HL-60 (cell line): ENCODE data around the gene GMPR.

Experiments used
- DNase-seq, 2 experiments: peaks; one replicate each; pipeline ENCODE4 v3.0.0-alpha.2; 2010 to 2020; ENCODE audit warnings: low read depth in 1 of 2, low spot score in 1 of 2
- H3K27ac ChIP-seq: fragments of 250-450 bp; sonication (Bioruptor Pico); replicated peaks from 2 replicates; pipeline ENCODE4 v1.5.1; 2020; ENCODE audit warnings: mild to moderate bottlenecking, moderate library complexity
- H3K27me3 ChIP-seq: fragments of 250-450 bp; sonication (Bioruptor Pico); 2 replicates; pipeline ENCODE4 v1.5.1; 2021; ENCODE audit warnings: mild to moderate bottlenecking, moderate library complexity; ENCODE audit not compliant: insufficient read depth, poor library complexity, severe bottlenecking
- H3K4me3 ChIP-seq: replicated peaks from 2 replicates; pipeline ENCODE4 v1.5.1; 2011; ENCODE audit warnings: mild to moderate bottlenecking, control low read depth, low read length; ENCODE audit not compliant: insufficient read depth
- GABPA ChIP-seq: IDR thresholded peaks from 2 replicates; pipeline ENCODE4 v1.6.1; 2012; ENCODE audit warnings: low read depth
- POLR2AphosphoS5 ChIP-seq: IDR thresholded peaks from 2 replicates; pipeline ENCODE4 v1.6.1; 2012; ENCODE audit warnings: low read depth
- SPI1 ChIP-seq: IDR thresholded peaks from 2 replicates; pipeline ENCODE4 v1.6.1; 2012; ENCODE audit warnings: low read depth, mild to moderate bottlenecking, borderline replicate concordance
- TF ChIP-seq, protein P1 (sequence below): IDR thresholded peaks from 2 replicates; pipeline ENCODE4 v1.6.1; 2012; ENCODE audit warnings: low read depth; ENCODE audit not compliant: insufficient replicate concordance
- TF ChIP-seq, protein P2 (sequence below): IDR thresholded peaks from one replicate; pipeline ENCODE4 v1.5.1; 2011; ENCODE audit warnings: low read length, control low read depth, inconsistent platforms; ENCODE audit not compliant: insufficient read depth

Gene GMPR

GRCh38 chr6:16205377-16206144 is 32.8 kb upstream of the GMPR start:
- Histone ChIP-seq H3K27ac (no peak overlapping the region), H3K4me3 (no peak overlapping the region), H3K27me3 (no peaks in the 10 kb centered on the region)
- TF ChIP-seq SPI1 = no peak
- TF ChIP-seq, protein P1, sequence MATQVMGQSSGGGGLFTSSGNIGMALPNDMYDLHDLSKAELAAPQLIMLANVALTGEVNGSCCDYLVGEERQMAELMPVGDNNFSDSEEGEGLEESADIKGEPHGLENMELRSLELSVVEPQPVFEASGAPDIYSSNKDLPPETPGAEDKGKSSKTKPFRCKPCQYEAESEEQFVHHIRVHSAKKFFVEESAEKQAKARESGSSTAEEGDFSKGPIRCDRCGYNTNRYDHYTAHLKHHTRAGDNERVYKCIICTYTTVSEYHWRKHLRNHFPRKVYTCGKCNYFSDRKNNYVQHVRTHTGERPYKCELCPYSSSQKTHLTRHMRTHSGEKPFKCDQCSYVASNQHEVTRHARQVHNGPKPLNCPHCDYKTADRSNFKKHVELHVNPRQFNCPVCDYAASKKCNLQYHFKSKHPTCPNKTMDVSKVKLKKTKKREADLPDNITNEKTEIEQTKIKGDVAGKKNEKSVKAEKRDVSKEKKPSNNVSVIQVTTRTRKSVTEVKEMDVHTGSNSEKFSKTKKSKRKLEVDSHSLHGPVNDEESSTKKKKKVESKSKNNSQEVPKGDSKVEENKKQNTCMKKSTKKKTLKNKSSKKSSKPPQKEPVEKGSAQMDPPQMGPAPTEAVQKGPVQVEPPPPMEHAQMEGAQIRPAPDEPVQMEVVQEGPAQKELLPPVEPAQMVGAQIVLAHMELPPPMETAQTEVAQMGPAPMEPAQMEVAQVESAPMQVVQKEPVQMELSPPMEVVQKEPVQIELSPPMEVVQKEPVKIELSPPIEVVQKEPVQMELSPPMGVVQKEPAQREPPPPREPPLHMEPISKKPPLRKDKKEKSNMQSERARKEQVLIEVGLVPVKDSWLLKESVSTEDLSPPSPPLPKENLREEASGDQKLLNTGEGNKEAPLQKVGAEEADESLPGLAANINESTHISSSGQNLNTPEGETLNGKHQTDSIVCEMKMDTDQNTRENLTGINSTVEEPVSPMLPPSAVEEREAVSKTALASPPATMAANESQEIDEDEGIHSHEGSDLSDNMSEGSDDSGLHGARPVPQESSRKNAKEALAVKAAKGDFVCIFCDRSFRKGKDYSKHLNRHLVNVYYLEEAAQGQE = no peak
- no peak for TF ChIP-seq POLR2AphosphoS5
- TF ChIP-seq, protein P2, sequence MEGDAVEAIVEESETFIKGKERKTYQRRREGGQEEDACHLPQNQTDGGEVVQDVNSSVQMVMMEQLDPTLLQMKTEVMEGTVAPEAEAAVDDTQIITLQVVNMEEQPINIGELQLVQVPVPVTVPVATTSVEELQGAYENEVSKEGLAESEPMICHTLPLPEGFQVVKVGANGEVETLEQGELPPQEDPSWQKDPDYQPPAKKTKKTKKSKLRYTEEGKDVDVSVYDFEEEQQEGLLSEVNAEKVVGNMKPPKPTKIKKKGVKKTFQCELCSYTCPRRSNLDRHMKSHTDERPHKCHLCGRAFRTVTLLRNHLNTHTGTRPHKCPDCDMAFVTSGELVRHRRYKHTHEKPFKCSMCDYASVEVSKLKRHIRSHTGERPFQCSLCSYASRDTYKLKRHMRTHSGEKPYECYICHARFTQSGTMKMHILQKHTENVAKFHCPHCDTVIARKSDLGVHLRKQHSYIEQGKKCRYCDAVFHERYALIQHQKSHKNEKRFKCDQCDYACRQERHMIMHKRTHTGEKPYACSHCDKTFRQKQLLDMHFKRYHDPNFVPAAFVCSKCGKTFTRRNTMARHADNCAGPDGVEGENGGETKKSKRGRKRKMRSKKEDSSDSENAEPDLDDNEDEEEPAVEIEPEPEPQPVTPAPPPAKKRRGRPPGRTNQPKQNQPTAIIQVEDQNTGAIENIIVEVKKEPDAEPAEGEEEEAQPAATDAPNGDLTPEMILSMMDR = no peak
- TF ChIP-seq GABPA = no peak
- no peak for DNase-seq

- Histone ChIP-seq H3K27ac (no peak overlapping the region), H3K4me3 (no peak overlapping the region), H3K27me3 (no peaks in the 10 kb centered on the region)
- DNase-seq = peak; percentile 16 to 40
- TF ChIP-seq, protein P2 = peak; percentile 92
- TF ChIP-seq, protein P1 = no peak
Measured at GRCh38 chr6:16206595-16207037, 31.8 kb upstream of the GMPR start.

- H3K27ac ChIP-seq = no peak overlapping the region
- H3K27me3 ChIP-seq = no peaks in the 10 kb centered on the region
- no peak for DNase-seq
- TF ChIP-seq, protein P2 = no peak
- H3K4me3 ChIP-seq = no peak overlapping the region
Measured at GRCh38 chr6:16208989-16209388, 29.4 kb upstream of the GMPR start.

DNA sequence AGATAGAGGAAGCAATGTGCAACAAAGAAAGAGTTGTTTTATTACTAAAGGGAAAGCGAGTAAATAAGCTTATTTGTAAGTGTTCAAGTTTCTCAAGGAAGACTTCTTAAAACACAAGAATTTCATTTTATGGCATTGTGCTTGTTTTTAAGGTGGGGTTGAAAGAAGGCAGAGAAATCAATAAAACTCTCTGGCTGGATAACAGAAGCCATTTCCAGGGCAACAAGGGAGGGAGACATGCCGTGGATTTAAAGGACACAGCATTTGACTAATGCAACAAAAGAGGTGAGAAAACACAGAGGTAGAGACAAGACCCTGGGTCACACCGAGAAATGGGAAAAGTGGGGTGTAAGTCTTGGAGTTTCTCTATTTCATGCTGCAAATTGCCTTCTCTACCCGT is 28.8 kb upstream of the GMPR start:
- H3K27me3 ChIP-seq = no peaks in the 10 kb centered on the region
- no peak for DNase-seq
- no peak overlapping the region for H3K27ac ChIP-seq
- TF ChIP-seq, protein P2 = no peak
- TF ChIP-seq GABPA (no peak), POLR2AphosphoS5 (no peak), SPI1 (no peak)
- TF ChIP-seq, protein P1 = no peak
- no peak overlapping the region for H3K4me3 ChIP-seq
